Neural crest cell (in vitro differentiated cells): ENCODE data around the gene PACS2. TPM values are rescaled to one million over a fixed set of nuclear protein-coding genes. Genes with fewer than 3 reads are reported as not detected.

ENCODE experiments used
- DNase-seq: peaks from one replicate; pipeline ENCODE4 v3.0.0; 2021; ENCODE audit warnings: low read depth, mixed read lengths, low spot score
- H3K27ac Mint-ChIP-seq: one replicate; pipeline ENCODE4 v1.8.0; 2021; ENCODE audit warnings: mild to moderate bottlenecking, mixed read lengths; ENCODE audit not compliant: unreplicated experiment
- H3K27me3 Mint-ChIP-seq: 2 replicates; pipeline ENCODE4 v1.8.0; 2021; ENCODE audit warnings: low read depth, mild to moderate bottlenecking, mixed read lengths
- H3K36me3 Mint-ChIP-seq: 2 replicates; pipeline ENCODE4 v1.8.0; 2021; ENCODE audit warnings: low read depth, mild to moderate bottlenecking, mixed read lengths
- H3K4me1 Mint-ChIP-seq: 2 replicates; pipeline ENCODE4 v1.8.0; 2021; ENCODE audit warnings: mixed read lengths
- H3K4me3 Mint-ChIP-seq: one replicate; pipeline ENCODE4 v1.8.0; 2021; ENCODE audit warnings: mild to moderate bottlenecking, mixed read lengths
- H3K9me3 Mint-ChIP-seq: 2 replicates; pipeline ENCODE4 v1.8.0; 2021; ENCODE audit warnings: mixed read lengths
- total RNA-seq: library from RNA; stranded (reverse); gene quantifications from 2 replicates; pipeline ENCODE4 v1.2.1, GENCODE V29; 2021
- TF ChIP-seq, protein P1 (sequence below): fragments of 200-600 bp; sonication (generic); conservative IDR thresholded peaks from 2 replicates; pipeline ENCODE4 v1.5.0; 2021; ENCODE audit warnings: antibody characterized with exemption, mild to moderate bottlenecking

Gene PACS2
- total RNA-seq, 1 donor from 2014 or later, result 104 TPM

DNA sequence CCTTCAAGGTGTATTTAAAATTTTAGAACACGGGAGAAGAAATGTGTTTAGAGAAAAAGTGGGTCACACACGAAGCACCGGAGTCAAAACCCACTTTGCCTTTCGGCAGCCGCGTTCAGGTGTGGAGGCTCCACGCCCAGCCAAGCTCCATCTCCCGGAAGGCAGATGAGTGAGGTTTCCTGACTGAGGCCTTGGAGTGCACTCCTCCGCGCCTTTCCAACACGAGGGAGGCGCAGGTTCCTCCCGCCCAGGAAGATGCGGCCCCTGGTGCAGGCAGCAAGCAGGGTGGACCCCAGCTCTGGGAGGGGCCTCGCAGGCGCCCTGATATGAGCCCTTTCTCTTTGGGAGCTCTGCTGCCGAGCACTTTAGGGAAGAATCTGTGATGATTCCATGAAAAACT, 127.6 kb downstream of the PACS2 start:
- H3K9me3 Mint-ChIP-seq, result no peaks in the 10 kb centered on the region
- TF ChIP-seq, protein P1, sequence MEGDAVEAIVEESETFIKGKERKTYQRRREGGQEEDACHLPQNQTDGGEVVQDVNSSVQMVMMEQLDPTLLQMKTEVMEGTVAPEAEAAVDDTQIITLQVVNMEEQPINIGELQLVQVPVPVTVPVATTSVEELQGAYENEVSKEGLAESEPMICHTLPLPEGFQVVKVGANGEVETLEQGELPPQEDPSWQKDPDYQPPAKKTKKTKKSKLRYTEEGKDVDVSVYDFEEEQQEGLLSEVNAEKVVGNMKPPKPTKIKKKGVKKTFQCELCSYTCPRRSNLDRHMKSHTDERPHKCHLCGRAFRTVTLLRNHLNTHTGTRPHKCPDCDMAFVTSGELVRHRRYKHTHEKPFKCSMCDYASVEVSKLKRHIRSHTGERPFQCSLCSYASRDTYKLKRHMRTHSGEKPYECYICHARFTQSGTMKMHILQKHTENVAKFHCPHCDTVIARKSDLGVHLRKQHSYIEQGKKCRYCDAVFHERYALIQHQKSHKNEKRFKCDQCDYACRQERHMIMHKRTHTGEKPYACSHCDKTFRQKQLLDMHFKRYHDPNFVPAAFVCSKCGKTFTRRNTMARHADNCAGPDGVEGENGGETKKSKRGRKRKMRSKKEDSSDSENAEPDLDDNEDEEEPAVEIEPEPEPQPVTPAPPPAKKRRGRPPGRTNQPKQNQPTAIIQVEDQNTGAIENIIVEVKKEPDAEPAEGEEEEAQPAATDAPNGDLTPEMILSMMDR, result no peak
- no peaks in the 10 kb centered on the region for H3K27me3 Mint-ChIP-seq
- no peak overlapping the region for H3K27ac Mint-ChIP-seq
- DNase-seq, result no peak
- no peaks in the 10 kb centered on the region for H3K4me1 Mint-ChIP-seq
- no peak overlapping the region for H3K4me3 Mint-ChIP-seq
- H3K36me3 Mint-ChIP-seq, result no peaks in the 10 kb centered on the region

DNA sequence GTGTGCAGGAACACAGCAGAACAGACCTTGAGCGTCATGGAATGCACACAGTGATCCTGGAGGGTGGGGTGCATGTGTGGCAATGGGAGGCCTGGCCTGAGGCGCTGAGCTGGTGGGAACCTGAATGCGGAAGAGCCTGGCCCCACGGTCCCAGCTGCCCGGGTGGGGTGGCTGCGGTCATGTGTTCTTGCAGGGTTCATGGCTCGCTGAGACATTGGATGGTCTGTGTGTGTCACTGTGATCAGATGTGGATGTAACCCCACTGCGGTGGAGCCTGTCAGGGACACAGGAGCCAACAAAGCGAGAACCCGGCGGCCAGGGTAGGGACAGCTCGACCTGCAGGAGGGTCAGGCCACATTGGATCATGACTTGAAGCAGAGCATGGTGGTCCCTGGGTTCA, 128.3 kb downstream of the PACS2 start:
- TF ChIP-seq, protein P1, result no peak
- no peak overlapping the region for H3K27ac Mint-ChIP-seq
- DNase-seq, result no peak
- no peaks in the 10 kb centered on the region for H3K36me3 Mint-ChIP-seq
- no peaks in the 10 kb centered on the region for H3K9me3 Mint-ChIP-seq
- no peaks in the 10 kb centered on the region for H3K27me3 Mint-ChIP-seq
- no peaks in the 10 kb centered on the region for H3K4me1 Mint-ChIP-seq
- no peak overlapping the region for H3K4me3 Mint-ChIP-seq

DNA sequence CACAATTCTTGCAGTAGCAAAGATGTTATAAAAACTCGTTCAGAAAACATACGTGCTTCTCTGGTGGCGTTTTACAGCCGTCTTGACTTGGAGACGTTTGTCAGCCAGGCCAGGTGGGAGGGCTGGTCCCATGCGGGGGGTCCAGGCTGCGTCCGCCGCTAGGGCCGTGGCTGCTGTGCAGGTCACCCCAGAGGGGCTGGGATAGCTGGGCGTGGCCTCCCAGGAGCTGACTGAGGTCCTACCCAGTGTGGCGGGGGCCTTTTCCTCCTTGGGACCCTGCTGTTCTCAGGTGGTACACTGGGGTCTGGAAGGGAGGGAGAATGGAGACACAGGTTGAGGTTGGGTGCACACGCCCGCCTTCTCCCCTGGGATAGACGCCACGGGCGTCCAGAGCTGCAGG, 130.3 kb downstream of the PACS2 start:
- TF ChIP-seq, protein P1, result no peak
- DNase-seq, result no peak
- H3K27me3 Mint-ChIP-seq, result no peaks in the 10 kb centered on the region
- no peak overlapping the region for H3K27ac Mint-ChIP-seq
- no peak overlapping the region for H3K4me3 Mint-ChIP-seq
- no peaks in the 10 kb centered on the region for H3K9me3 Mint-ChIP-seq
- no peaks in the 10 kb centered on the region for H3K36me3 Mint-ChIP-seq
- no peaks in the 10 kb centered on the region for H3K4me1 Mint-ChIP-seq

DNA sequence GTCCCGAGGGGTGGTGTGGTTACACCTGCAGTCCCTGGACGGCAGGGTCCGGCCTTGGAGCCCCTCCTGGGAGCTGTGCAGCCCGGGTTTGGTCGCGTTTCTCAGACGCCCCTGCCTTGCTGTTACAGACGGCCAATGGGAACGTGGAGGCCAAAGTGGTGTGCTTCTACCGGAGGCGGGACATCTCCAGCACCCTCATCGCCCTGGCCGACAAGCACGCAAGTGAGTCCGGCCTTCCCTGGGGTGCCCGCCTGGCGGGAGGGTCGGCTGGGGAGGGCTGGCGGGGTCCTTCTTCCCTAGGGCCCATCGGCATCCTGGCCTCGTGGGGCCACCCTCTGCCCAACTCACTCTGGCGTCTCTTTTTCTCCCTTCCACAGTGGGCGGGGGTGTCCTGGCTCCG, 130.7 kb downstream of the PACS2 start:
- Mint-ChIP-seq H3K27ac (peak overlapping the region; percentile 57), H3K36me3 (no peaks in the 10 kb centered on the region), H3K9me3 (no peaks in the 10 kb centered on the region), H3K4me3 (no peak overlapping the region), H3K27me3 (no peaks in the 10 kb centered on the region), H3K4me1 (no peaks in the 10 kb centered on the region)
- TF ChIP-seq, protein P1, result no peak
- DNase-seq, result no peak

DNA sequence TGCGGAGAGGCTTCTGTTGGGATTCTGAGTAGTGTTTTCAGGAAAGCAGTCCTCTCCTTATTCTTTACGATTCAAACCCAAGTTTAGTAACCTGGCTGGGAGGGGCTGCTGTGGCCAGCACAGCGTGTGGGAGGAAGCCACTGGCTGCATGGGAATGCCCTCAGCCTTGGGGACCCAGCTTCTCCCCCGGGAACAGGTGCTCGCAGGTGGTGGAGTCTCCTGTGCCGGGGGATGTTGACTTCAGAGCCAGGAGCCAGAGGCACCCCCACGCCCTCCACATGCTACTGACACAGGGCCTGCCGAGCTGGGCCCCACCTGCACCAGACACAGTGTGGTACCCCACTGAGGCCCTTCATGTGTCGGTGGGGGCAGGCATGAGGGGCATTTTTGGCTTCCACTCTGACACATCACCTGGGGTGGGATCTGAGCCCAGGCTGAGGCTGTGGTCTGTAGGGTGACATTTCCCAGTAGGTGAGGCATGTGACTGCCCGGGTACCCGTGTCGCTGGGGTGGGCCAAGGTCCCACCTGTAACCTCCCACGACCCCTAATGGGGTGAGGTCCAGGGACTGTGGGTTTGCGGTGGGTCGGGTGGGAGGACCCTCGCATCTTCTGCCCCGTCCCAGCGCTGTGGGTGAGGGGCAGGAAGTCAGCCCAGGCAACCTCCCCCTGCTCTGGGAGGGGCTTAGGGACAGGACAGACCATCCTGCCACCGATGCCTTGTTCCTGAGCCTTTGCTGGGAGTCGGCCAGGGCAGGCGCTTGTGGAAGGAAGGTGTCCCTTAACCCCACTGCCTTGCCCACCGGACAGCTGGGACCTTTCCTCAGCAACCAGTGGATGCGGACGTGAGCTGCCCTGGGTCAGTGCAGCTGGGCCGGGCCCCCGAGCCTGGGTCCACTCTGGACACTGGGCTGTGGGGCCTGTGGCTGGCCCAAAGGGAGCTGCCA, 131.6 kb downstream of the PACS2 start:
- Mint-ChIP-seq H3K27me3 (no peaks in the 10 kb centered on the region), H3K4me1 (no peaks in the 10 kb centered on the region), H3K27ac (no peak overlapping the region), H3K36me3 (no peaks in the 10 kb centered on the region), H3K4me3 (no peak overlapping the region), H3K9me3 (no peaks in the 10 kb centered on the region)
- no peak for DNase-seq
- TF ChIP-seq, protein P1, result no peak
